ENCODE data around the gene AQP9. TPM values are rescaled to one million over a fixed set of nuclear protein-coding genes. Genes with fewer than 3 reads are reported as not detected.
"Not testable (repeated sequence)": the region's sequence is repeated elsewhere in the genome, so short reads cannot be mapped to it uniquely, and the experiment has no call there.

Gene AQP9
- total RNA-seq, 1 donor from 2014 or later = not detected

DNA sequence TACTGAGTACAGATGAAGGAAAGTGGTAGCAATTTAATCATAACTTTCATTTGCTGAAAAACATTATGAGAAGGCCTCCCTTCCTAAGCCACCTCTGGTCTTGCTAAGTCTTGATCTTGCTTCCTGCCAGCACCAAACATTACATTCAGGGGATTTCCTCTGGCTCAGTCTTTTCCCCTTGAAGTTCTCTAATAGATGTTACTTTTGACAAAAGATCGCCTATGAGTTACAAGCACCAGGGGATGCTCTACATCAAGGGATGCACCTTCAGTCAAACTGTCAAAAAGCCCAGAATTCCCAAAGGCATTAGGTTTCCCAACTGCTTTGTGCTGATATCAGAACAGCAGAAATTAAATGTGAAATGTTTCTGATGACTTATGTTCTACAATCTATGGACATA, 47.3 kb downstream of the AQP9 start:
- H3K9me3 Mint-ChIP-seq (ENCODE audit: low read depth) = no peaks in the 10 kb centered on the region
- no peak for DNase-seq (ENCODE audit: low spot score, unreplicated experiment)
- TF ChIP-seq, protein P1, sequence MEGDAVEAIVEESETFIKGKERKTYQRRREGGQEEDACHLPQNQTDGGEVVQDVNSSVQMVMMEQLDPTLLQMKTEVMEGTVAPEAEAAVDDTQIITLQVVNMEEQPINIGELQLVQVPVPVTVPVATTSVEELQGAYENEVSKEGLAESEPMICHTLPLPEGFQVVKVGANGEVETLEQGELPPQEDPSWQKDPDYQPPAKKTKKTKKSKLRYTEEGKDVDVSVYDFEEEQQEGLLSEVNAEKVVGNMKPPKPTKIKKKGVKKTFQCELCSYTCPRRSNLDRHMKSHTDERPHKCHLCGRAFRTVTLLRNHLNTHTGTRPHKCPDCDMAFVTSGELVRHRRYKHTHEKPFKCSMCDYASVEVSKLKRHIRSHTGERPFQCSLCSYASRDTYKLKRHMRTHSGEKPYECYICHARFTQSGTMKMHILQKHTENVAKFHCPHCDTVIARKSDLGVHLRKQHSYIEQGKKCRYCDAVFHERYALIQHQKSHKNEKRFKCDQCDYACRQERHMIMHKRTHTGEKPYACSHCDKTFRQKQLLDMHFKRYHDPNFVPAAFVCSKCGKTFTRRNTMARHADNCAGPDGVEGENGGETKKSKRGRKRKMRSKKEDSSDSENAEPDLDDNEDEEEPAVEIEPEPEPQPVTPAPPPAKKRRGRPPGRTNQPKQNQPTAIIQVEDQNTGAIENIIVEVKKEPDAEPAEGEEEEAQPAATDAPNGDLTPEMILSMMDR (IDR thresholded peaks at IDR 0.05; ENCODE audit: unreplicated experiment) = no peak
- no peaks in the 10 kb centered on the region for H3K36me3 Mint-ChIP-seq (ENCODE audit: insufficient read depth)
- H3K27ac Mint-ChIP-seq = no peak overlapping the region
- peaks cover 26% of the 10 kb centered on the region for H3K27me3 Mint-ChIP-seq
- no peak overlapping the region for H3K4me3 Mint-ChIP-seq (ENCODE audit: low read depth)
- H3K4me1 Mint-ChIP-seq (ENCODE audit: low read depth) = no peaks in the 10 kb centered on the region

DNA sequence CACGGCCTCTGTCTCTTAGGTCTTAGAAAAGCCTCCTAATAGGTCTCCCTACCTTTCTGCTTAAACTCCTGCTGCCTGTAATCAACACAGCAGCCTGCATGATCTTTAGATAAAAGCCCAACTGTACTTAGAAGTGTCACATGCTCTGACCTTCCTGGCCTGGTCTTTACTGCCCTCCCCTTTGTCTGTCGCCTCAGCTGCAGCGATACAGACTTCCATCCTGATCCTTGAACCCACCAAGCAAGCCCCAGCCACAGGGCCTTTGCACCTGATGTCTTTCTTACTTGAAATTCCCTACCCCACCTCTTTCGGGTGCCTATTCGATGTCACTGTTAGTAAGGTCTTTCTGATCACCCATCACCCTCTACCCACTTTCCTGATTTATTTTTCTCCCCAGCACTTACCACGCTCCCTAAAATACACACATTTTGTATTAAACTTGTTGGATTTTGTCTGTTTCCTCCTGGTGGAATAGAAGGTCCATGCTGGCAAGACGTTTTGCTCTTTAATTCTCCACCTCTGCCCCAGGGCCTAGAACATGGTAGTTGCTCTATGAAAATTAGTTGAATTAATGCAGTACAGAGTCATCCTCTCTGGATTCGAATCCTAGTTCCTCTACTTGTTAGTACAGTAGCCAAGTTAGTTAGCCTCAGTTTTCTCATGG, 51.1 kb downstream of the AQP9 start:
- no peaks in the 10 kb centered on the region for H3K9me3 Mint-ChIP-seq (ENCODE audit: low read depth)
- no peak for DNase-seq (ENCODE audit: low spot score, unreplicated experiment)
- no peak overlapping the region for H3K27ac Mint-ChIP-seq
- H3K4me1 Mint-ChIP-seq (ENCODE audit: low read depth) = no peaks in the 10 kb centered on the region
- TF ChIP-seq, protein P1 (IDR thresholded peaks at IDR 0.05; ENCODE audit: unreplicated experiment) = no peak
- H3K36me3 Mint-ChIP-seq (ENCODE audit: insufficient read depth) = no peaks in the 10 kb centered on the region
- H3K27me3 Mint-ChIP-seq = peaks cover 14% of the 10 kb centered on the region
- no peak overlapping the region for H3K4me3 Mint-ChIP-seq (ENCODE audit: low read depth)

DNA sequence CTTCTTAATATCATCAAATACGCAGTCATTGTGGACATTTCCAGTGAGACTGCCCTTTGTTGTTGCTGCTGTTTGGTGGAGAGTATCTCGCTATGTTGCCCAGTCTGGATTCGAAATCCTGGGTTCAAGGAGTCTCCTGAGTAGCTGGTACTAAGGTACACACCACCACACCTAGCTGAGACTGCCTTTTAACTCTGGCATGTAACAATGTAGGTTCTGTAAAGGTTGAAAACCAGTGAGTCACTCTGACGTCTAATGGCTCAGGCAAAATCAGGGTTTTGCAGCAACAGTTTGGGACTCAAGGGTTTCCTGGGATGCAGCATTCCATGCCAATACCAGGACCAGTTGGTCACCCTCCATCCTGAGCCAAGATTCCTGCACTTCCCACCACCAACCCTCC, 52.2 kb downstream of the AQP9 start:
- TF ChIP-seq, protein P1 (IDR thresholded peaks at IDR 0.05; ENCODE audit: unreplicated experiment) = no peak
- Mint-ChIP-seq H3K4me1 (ENCODE audit: low read depth) (no peaks in the 10 kb centered on the region), H3K4me3 (ENCODE audit: low read depth) (no peak overlapping the region), H3K36me3 (ENCODE audit: insufficient read depth) (no peaks in the 10 kb centered on the region), H3K9me3 (ENCODE audit: low read depth) (peaks cover 8% of the 10 kb centered on the region), H3K27me3 (peaks cover 15% of the 10 kb centered on the region), H3K27ac (no peak overlapping the region)
- DNase-seq (ENCODE audit: low spot score, unreplicated experiment) = no peak

DNA sequence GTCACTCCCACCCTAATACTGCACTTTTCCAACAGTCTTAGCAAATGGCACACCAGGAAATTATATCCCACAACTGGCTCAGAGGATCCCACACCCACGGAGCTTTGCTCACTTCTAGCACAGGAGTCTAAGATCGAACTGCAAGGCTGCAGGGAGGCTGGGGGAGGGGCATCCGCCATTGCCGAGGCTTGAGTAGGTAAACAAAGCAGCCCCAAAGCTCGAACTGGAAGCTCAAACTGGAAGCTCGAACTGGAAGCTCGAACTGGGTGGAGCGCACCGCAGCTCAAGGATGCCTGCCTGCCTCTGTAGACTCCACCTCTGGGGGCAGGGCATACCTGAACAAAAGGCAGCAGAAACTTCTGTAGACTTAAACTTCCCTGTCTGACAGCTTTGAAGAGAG, 55.5 kb downstream of the AQP9 start:
- not testable (repeated sequence) for DNase-seq (ENCODE audit: low spot score, unreplicated experiment); H3K4me1 Mint-ChIP-seq (ENCODE audit: low read depth)
- H3K9me3 Mint-ChIP-seq (ENCODE audit: low read depth) = peaks cover 14% of the 10 kb centered on the region

DNA sequence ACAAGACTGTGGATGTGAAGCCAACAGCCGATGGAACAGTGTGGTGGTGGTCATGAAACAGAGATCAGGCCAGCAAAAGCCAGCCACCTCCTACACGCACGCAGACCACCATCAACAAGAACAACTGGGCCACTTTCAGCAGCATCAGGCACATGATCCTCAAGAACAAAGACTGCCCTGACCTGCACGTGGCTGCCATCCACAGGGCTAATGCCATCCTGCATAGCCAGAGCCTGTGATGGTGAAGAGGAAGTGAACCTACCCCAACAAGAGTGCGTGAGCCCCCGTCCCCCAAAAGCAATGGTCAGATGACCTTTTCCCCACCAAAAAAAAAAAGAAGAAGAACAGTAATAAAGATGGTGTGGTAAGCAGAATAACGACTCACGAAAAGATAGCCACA, 62.6 kb downstream of the AQP9 start:
- H3K27me3 Mint-ChIP-seq = no peaks in the 10 kb centered on the region
- H3K36me3 Mint-ChIP-seq (ENCODE audit: insufficient read depth) = no peaks in the 10 kb centered on the region
- DNase-seq (ENCODE audit: low spot score, unreplicated experiment) = no peak
- TF ChIP-seq, protein P1 (IDR thresholded peaks at IDR 0.05; ENCODE audit: unreplicated experiment) = no peak
- peaks cover 4% of the 10 kb centered on the region for H3K9me3 Mint-ChIP-seq (ENCODE audit: low read depth)
- H3K4me3 Mint-ChIP-seq (ENCODE audit: low read depth) = no peak overlapping the region
- no peak overlapping the region for H3K27ac Mint-ChIP-seq
- no peaks in the 10 kb centered on the region for H3K4me1 Mint-ChIP-seq (ENCODE audit: low read depth)

More for the DNA sequence above, 55.5 kb downstream of the AQP9 start:
- not testable (repeated sequence) for H3K27me3 Mint-ChIP-seq; H3K27ac Mint-ChIP-seq; H3K4me3 Mint-ChIP-seq (ENCODE audit: low read depth); H3K36me3 Mint-ChIP-seq (ENCODE audit: insufficient read depth)

DNA sequence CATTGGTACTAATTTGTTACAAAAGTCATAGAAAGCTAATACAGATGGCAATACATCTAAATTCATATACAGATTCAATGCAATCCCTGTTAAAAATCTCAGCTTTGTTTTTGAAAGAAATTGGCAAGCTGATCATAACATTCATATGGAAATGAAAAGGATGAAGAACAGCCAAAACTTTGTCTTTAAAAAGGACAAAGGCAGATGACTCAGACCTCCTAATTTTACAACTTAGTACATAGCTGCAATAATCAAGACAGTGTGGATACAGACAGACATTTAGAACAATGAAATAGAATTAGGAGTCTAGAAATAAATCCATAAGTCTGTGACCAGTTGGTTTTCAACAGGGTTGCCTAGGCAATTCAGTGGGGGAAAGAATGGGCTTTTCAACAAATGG, 63.3 kb downstream of the AQP9 start:
- DNase-seq (ENCODE audit: low spot score, unreplicated experiment) = no peak
- H3K36me3 Mint-ChIP-seq (ENCODE audit: insufficient read depth) = no peaks in the 10 kb centered on the region
- H3K27ac Mint-ChIP-seq = no peak overlapping the region
- TF ChIP-seq, protein P1 (IDR thresholded peaks at IDR 0.05; ENCODE audit: unreplicated experiment) = no peak
- no peaks in the 10 kb centered on the region for H3K4me1 Mint-ChIP-seq (ENCODE audit: low read depth)
- H3K4me3 Mint-ChIP-seq (ENCODE audit: low read depth) = no peak overlapping the region
- H3K9me3 Mint-ChIP-seq (ENCODE audit: low read depth) = no peaks in the 10 kb centered on the region
- H3K27me3 Mint-ChIP-seq = no peaks in the 10 kb centered on the region
